NCI-H2081 treated with DMSO at 0.1 percent for 48 hours (cell line): Measurements from ENCODE around the gene GSE1.

ENCODE experiments used
- DNase-seq: peaks from one replicate; lab custom pipeline; 2025; lab: John Stamatoyannopoulos, UW

Gene GSE1

GRCh38 chr16:85648805-85649204 lies 35.7 kb downstream of the GSE1 start:
- no peak for DNase-seq

GRCh38 chr16:85649411-85650134 lies 36.5 kb downstream of the GSE1 start:
- DNase-seq = no peak

- DNase-seq = no peak
Observed at GRCh38 chr16:85650135-85650843, 37.2 kb downstream of the GSE1 start.

GRCh38 chr16:85650844-85651628 lies 37.9 kb downstream of the GSE1 start:
- no peak for DNase-seq

GRCh38 chr16:85651629-85652430 lies 38.7 kb downstream of the GSE1 start:
- no peak for DNase-seq

GRCh38 chr16:85652431-85653221 lies 39.5 kb downstream of the GSE1 start:
- DNase-seq = no peak

GRCh38 chr16:85653290-85653891 lies 40.3 kb downstream of the GSE1 start:
- no peak for DNase-seq

- DNase-seq = no peak
Observed at GRCh38 chr16:85654251-85655095, 41.4 kb downstream of the GSE1 start.

- DNase-seq = no peak
Observed at GRCh38 chr16:85655216-85656129, 42.4 kb downstream of the GSE1 start.

GRCh38 chr16:85656351-85657266 lies 43.5 kb downstream of the GSE1 start:
- DNase-seq = no peak

GRCh38 chr16:85657267-85657650 lies 44.1 kb downstream of the GSE1 start:
- no peak for DNase-seq

- no peak for DNase-seq
Observed at GRCh38 chr16:85657996-85658395, 44.9 kb downstream of the GSE1 start.

- no peak for DNase-seq
Observed at GRCh38 chr16:85658504-85659326, 45.6 kb downstream of the GSE1 start.

- no peak for DNase-seq
Observed at GRCh38 chr16:85659336-85659735, 46.2 kb downstream of the GSE1 start.

GRCh38 chr16:85659805-85660511 lies 46.8 kb downstream of the GSE1 start:
- no peak for DNase-seq
